Type B pancreatic cell (in vitro differentiated cells): Measurements from ENCODE around the gene MYOM3. TPM values are rescaled to one million over a fixed set of nuclear protein-coding genes. Genes with fewer than 3 reads are reported as not detected.

Experiments used
- DNase-seq: peaks from one replicate; pipeline ENCODE4 v3.0.0; 2021; ENCODE audit warnings: mixed read lengths; ENCODE audit not compliant: unreplicated experiment; ENCODE audit errors: extremely low spot score
- H3K27ac Mint-ChIP-seq: 2 replicates; pipeline ENCODE4 v1.8.0; 2021; ENCODE audit warnings: mild to moderate bottlenecking, mixed read lengths
- H3K27me3 Mint-ChIP-seq: 2 replicates; pipeline ENCODE4 v1.8.0; 2021; ENCODE audit warnings: mixed read lengths
- H3K36me3 Mint-ChIP-seq: 2 replicates; pipeline ENCODE4 v1.8.0; 2021; ENCODE audit warnings: mixed read lengths
- H3K4me1 Mint-ChIP-seq: one replicate; pipeline ENCODE4 v1.8.0; 2021; ENCODE audit warnings: mixed read lengths; ENCODE audit not compliant: unreplicated experiment
- H3K4me3 Mint-ChIP-seq: 2 replicates; pipeline ENCODE4 v1.8.0; 2021; ENCODE audit warnings: mild to moderate bottlenecking, mixed read lengths
- H3K9me3 Mint-ChIP-seq: 2 replicates; pipeline ENCODE4 v1.8.0; 2021; ENCODE audit warnings: mixed read lengths
- CTCF ChIP-seq: fragments of 200-600 bp; sonication (generic); conservative IDR thresholded peaks from 2 replicates; pipeline ENCODE4 v1.5.0; 2021; ENCODE audit warnings: antibody characterized with exemption, mild to moderate bottlenecking
- total RNA-seq: library from RNA; stranded (reverse); gene quantifications from 2 replicates; pipeline ENCODE4 v1.2.1, GENCODE V29; 2021; ENCODE audit warnings: low replicate concordance

The MYOM3 gene
- total RNA-seq, 1 donor from 2014 or later = 0.70 TPM

GRCh38 chr1:24149866-24150233 is 37.9 kb upstream of the MYOM3 start:
- no peak for DNase-seq
- peaks cover 17% of the 10 kb centered on the region for H3K4me1 Mint-ChIP-seq
- TF ChIP-seq CTCF = no peak
- H3K27ac Mint-ChIP-seq = peak overlapping the region; percentile 93
- no peaks in the 10 kb centered on the region for H3K36me3 Mint-ChIP-seq
- H3K4me3 Mint-ChIP-seq = peak overlapping the region; percentile 28
- no peaks in the 10 kb centered on the region for H3K9me3 Mint-ChIP-seq
- no peaks in the 10 kb centered on the region for H3K27me3 Mint-ChIP-seq

DNA sequence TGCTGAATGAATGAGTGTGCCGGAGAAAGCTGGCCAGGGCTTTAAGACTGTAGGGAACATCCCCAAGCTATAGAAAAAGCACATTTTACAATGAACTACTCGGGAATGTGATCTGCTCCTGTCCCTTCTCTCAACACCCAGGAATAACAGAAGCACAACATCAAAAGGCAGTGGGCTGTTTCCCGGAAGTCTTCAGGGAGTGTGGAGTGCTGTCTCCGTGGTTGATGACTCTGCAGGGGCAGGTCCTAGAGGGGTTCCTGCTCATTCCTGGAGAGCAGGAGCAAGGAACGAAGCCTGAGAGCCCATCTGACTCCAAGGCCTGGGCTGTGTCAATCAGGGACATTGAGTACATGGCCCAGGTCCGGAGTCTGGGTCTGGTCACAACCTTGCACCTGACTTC is 35.9 kb upstream of the MYOM3 start:
- no peaks in the 10 kb centered on the region for H3K36me3 Mint-ChIP-seq
- no peak overlapping the region for H3K27ac Mint-ChIP-seq
- no peaks in the 10 kb centered on the region for H3K27me3 Mint-ChIP-seq
- peaks cover 24% of the 10 kb centered on the region for H3K4me1 Mint-ChIP-seq
- H3K9me3 Mint-ChIP-seq = no peaks in the 10 kb centered on the region
- H3K4me3 Mint-ChIP-seq = no peak overlapping the region
- no peak for DNase-seq
- TF ChIP-seq CTCF = no peak

GRCh38 chr1:24147194-24147593 is 35.3 kb upstream of the MYOM3 start:
- Mint-ChIP-seq H3K9me3 (no peaks in the 10 kb centered on the region), H3K4me3 (no peak overlapping the region), H3K27ac (no peak overlapping the region), H3K27me3 (no peaks in the 10 kb centered on the region), H3K4me1 (peaks cover 24% of the 10 kb centered on the region), H3K36me3 (no peaks in the 10 kb centered on the region)
- no peak for TF ChIP-seq CTCF
- DNase-seq = no peak

DNA sequence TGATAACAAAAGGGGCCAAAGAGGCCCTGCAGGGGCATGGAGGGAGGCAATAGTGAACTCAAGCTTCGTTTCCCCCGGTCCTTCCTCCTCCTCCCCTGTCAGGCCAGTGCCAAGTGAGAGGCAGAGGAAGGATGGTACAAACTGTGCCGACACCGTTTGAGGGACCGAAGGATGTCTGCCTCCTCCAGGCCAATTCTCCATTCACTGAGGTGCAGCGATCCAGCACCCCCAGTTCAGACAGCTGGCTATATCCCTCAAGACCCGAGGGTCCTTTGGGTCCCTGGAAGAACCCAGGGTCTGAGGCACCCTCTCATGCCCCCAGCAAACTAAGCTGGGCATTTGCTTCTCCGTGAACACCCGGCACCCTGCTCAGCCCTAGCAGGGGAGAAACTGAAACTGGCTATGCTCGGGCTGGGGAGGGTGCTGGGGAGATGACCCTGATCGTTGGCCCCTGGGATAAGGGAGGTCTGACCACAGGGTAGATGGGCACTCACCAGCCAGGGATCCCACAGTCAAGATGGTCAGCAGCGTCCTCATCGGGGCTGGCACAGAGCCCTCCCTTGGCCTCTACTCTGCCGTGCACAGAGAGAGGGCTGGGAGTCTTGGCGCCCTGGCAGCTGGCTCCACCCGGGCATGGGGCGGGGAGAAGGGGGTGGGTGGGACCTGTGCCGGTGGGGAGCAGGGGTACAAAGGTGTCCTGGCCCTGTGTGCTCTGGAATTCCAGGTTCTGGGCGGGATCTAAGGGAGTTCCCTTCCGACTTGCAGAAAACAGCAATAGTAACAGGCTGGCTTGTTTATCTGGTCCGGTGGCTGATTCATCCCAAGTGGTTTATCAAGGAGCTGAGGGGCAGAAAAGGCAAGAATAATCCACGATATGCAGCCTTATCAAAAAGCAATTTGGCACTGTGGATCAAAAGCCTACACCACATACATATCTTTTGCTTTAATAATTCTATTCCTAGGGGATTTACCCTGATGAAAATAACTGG is 30.9 kb upstream of the MYOM3 start, which contains the start of gene IL22RA1:
IL22RA1 (minus strand) TSS at position 595 of the 989 bp plus-strand sequence; CDS start at position 537, 58 bp downstream.
- peaks cover 7% of the 10 kb centered on the region for H3K4me1 Mint-ChIP-seq
- H3K4me3 Mint-ChIP-seq = peak within 1 kb of the TSS; percentile 43
- H3K9me3 Mint-ChIP-seq = no peaks in the 10 kb centered on the region
- DNase-seq = no peak
- no peaks in the 10 kb centered on the region for H3K27me3 Mint-ChIP-seq
- no peak for TF ChIP-seq CTCF
- H3K27ac Mint-ChIP-seq = peak within 1 kb of the TSS; percentile 91
- H3K36me3 Mint-ChIP-seq = no peaks in the 10 kb centered on the region

- H3K4me3 Mint-ChIP-seq = no peak overlapping the region
- no peak for TF ChIP-seq CTCF
- H3K27me3 Mint-ChIP-seq = no peaks in the 10 kb centered on the region
- peaks cover 1% of the 10 kb centered on the region for H3K9me3 Mint-ChIP-seq
- H3K27ac Mint-ChIP-seq = no peak overlapping the region
- no peak for DNase-seq
- peaks cover 11% of the 10 kb centered on the region for H3K4me1 Mint-ChIP-seq
- peaks cover 2% of the 10 kb centered on the region for H3K36me3 Mint-ChIP-seq
These were observed 29.5 kb upstream of the MYOM3 start for GRCh38 chr1:24141311-24141997.
